ENCODE measurements around the gene UROS. TPM values are rescaled to one million over a fixed set of nuclear protein-coding genes. Genes with fewer than 3 reads are reported as not detected.

The UROS gene
- total RNA-seq, 1 donor from 2014 or later, result 67.2 TPM

DNA sequence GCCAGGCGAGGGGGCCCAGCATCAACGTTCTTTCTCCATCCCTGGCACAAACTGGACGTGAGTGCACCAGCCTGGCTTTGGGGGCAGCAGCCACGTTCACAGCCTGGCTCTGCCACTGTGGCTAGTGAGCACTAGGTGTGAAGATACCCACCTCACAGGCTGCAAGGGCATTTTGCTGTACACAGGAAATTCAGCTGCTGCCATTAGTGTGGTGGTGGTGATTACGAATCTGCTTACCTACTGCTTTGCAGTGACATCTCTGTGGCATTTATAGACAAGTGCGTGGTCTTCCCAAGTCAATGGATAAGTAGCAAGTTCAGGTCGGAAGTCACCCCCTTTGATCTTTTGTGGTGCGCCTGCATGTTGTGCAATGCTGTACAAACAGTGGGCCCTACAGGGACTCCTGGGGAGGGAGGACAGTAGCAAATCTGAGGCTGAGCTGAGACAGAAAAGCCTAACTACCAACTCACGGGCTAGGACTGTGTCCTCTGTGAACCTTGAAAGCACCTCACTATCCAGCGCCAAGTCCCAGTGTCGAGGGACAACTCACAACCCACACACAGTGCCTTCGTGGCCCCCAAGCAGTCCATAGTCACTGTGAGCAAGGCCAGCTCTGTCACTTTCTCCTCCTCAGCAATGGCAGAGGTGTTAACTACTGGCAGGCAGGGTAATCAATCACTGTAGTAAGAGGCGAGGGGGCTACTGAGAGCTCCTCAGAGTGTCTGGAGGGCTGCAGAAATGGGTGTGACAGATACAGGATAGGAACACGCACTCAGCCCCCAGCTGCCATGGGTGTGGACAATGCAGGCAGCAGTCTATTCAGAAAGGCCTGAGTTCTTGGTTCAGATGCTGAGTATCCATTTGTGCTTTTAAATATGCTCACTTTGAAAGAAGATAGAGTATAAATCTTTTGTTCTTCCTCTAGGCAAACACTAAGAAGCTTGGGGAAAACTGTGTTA, 30.4 kb downstream of the UROS start:
- no peak for DNase-seq (ENCODE audit: low read depth, low spot score)

DNA sequence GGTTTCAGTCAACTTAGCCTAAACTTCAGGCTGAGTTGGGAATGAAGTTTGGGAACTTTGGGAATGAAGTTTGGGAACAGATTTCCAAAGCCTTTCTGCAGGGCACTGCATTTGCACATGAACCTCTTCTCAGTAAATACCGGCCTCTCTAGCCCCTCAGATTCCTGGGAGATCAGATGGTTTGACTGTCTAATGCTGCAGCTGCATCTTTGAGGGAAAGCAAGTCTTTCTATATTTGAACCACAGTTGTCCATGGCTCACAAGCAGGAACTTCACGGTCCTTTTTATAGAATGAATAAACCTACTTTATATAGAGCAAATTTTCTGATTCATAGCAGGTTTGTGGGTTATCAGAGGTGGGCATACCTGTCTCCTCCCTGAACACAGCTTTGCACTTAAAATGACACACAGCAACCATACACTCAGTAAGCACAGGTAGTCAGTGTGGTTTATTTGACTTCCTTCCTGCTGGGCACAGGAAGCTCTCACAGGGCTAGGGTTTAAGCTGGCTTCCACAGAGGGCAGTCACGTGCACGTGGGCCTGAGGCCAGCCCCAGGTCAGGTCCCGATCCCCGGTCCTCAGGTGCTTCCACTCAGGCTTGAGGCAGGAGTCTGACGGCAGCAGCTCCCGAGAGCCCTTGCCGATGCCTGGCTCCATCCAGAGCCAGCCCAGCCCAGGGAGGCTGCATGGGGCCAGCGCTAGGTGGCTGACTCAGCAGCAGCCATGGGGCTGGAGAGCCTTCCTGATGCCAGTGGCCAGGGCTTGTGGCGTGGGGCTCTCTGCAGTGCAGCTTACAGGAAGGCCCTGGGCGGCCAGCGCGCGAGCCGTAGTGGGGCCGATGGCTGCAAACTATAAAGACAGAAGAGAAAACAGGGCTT, 34.7 kb downstream of the UROS start:
- DNase-seq (ENCODE audit: low read depth, low spot score), result no peak

DNA sequence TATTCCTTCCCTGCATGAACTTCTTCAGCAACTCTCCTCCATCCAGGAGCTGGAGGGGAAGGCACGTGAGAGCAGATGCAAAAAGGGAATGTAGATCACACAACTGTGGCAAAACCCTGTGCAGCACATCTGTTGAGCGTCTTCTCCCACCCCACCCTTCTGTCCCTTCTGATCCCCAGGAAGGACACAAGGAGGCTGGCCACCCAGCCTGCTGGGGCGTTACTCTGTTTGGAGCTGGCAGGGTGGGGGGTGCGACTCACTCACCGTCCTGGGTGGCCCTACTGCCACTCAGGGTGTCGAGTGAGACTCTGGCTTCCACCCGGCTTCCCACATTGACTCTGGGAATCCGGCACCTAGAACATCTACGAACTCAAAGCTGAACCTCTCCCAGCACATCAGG, 37.3 kb downstream of the UROS start:
- DNase-seq (ENCODE audit: low read depth, low spot score), result no peak

DNA sequence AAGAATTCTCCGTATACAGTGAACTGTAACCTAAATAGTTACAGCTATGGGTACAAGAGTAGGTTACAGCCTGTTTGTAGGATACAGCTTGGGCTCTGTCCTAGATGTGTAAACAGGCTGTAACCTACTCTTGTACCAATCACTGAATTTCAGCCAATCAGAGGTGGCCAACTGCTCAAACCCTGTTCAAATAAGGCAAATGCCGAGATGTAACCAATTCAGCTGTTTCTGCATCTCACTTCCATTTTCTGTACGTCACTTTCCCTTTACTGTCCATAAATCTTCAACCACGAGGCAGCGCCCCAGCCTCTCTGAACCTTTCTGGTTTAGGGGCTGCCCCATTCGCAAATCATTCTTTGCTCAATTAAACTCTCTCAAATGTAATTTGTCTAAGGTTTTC, 39.1 kb downstream of the UROS start:
- no peak for DNase-seq (ENCODE audit: low read depth, low spot score)

DNA sequence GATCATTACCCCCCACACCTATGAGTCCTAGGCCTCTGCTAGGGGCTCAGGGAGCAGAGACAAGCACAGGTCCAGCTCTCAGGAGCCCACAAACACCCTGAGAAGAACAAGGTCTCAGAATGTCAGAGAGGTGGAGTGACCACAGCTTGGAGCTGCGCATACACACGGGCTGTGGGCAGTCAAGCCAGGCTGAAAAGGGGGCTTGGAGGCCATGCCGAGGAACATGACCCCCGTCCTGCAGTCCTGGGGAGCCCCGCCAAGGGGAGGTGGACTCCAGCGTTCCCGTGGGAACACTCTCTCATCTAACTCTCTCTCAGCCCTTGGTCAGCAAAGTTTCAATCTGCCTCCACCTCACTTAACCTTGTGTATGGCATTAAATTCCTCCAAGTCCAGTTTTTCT, 39.6 kb downstream of the UROS start:
- DNase-seq (ENCODE audit: low read depth, low spot score), result no peak

DNA sequence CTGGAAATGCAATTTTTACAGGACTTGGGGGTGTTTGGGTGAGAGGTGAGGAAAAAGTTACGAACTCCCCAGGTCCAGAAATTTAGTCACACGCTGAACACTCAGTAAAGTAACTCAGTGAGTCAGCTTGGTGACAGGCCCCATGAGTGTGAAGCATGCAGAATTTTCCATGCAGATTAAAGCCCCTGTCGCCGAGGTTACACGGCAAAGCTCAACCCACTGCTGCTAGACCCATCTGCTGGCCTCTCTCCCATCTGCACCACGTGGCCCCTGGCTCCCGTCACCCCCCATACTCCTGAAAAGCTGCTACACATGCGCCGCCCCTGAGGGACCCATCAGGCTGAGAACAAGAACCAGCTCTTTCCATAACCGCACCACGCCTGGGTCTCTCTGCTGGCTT, 40.4 kb downstream of the UROS start:
- DNase-seq (ENCODE audit: low read depth, low spot score), result no peak

DNA sequence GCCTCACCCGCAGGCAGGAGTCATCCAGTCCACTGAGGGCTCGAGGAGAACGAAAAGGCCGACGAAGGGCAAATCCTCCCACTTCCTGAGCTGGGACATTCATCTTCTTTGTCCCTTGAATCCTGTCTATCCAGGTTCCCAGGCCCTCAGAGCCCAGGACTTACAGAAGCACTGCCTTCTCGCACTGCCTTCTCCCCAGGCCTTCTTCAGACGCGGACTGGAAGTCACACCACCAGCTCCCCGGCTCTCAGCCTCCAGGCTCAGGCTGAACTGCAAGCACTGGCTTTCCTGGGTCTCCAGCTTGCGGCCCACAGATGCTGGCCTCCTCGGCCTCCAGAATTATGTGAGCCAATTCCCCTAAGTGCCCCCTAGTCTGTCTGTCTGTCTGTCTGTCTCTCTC, 41.0 kb downstream of the UROS start:
- DNase-seq (ENCODE audit: low read depth, low spot score), result no peak

DNA sequence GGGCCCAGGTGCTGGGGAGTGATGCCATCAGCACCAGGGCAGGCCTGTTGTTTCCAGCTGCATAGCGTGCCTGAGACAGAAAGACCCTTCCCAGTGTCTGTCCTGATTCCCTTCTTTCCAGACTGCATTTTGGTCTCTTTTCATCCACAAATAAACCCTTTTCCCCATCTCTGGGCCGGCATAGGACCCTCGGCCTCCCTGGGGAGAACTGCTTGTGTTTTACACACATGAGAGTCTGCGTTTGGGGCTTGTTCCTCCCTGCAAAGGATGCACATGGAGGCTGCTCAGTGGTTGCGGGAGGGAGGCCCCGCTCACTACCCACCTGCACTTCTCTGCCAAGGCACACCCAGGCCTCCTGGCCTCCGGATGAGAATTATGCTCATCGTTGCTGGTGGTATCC, 41.7 kb downstream of the UROS start:
- DNase-seq (ENCODE audit: low read depth, low spot score), result no peak

DNA sequence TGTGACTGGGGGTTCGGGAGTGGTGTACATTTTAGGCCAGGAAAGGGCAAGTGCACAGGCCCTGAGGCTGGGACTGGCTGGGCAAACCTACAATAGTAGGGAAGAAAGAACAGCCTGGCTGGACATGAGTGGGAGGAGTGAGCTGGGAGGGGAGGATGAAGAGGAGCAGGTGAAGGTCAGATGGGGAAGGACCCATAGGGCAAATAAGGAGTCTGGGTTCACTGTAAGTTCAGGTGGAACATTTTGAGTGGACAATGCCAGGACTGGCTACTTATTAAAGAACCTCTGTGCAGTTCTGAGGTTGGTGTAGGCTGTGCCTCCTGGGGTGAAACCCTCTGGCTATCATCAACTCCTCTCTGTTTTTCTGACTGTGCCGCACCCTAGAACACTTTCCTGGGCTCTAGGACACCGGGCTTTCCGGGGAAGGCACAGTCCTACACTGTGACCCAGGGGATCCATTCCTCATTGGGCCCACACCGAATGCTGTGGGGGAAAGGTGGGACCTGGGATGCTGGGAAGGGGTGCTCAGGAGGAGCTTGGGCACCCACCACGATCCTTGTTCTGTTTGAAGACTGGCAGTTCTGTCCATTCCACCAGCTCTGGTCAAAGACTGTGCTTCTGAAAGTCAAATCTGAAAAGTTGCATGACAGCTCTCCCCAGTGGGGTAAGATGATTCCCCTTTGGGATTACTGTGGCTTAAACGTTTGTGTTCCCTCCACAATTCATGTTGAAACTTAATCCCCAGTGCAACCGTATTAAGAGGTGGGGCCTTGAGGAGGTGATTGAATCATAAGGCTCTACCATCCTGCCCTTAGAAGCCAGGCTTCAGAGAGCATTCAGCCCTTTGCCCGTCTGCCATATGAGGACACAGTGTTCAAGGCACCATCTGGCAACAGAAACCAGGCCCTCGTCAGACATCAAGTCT, 43.4 kb downstream of the UROS start:
- no peak for DNase-seq (ENCODE audit: low read depth, low spot score)

DNA sequence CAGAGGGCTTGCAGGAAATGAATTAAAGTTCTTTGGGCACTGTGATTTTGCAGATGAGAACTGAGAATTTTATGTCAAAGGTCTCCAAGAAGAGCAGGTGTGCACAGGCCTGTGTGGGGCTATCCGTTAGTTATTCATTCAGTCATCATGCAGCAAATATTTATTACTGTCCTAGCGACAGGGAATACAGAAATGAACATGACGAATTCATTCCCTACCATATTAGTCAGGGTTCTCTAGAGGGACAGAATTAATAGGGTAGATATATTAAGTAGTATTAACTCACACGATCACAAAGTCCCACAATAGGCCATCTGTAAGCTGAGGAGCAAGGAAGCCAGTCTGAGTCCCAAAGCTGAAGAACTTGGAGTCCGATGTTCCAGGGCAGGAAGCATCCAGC, 44.5 kb downstream of the UROS start:
- no peak for DNase-seq (ENCODE audit: low read depth, low spot score)

DNA sequence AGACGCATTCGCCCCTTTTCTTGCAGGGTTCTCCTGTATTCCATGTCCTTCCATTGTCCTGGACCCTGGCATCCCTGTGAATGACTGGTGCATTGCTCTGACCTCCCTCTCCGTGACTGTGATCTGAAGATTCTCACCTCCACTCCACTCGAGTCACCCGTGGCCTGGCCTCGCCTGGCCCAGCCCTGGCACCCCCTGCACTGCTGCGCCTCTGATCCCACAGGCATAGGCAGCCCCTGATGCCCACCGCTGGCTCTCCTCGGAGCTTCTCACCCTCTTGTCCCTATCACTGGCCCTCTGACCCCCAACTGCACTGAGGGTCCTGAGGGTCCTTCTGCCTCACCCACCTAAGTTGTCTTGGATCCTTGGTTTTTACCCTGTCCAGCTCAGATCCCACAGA, 45.3 kb downstream of the UROS start:
- DNase-seq (ENCODE audit: low read depth, low spot score), result no peak

DNA sequence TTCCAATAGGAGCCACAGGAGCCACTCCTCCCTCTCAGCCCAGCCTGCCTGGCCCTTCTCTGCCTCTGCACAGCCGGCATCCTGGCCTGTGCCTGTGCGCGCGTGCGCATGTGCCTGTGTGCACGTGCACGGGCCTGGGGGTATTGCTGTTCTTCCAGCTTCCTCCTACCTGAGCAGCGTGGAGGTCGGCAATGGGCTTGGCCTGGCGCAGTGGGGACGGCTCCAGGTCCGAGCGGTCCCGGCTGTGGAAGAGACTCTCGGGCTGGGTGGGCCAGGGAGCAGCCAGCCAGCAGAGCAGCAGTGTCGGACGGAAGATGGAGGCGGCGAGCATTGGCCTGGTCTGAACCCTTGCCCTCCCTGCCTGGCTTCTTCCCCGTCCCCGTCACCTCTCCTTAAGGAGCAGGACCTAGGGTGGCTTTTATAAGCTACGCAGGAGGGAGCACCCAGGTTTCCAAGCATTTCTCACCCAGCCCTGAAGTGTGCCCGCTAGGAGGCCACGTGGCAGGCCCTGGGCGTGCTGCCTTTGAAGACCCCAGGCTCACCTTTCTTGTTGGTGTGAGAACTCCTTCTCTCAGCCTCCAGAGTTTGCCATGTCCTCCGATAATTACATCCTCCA, 47.5 kb downstream of the UROS start, which contains the start of gene MMP21:
MMP21 (minus strand) TSS at position 331 of the 616 bp plus-strand sequence; CDS start at position 331, 0 bp downstream.
- no peak for DNase-seq (ENCODE audit: low read depth, low spot score)

DNA sequence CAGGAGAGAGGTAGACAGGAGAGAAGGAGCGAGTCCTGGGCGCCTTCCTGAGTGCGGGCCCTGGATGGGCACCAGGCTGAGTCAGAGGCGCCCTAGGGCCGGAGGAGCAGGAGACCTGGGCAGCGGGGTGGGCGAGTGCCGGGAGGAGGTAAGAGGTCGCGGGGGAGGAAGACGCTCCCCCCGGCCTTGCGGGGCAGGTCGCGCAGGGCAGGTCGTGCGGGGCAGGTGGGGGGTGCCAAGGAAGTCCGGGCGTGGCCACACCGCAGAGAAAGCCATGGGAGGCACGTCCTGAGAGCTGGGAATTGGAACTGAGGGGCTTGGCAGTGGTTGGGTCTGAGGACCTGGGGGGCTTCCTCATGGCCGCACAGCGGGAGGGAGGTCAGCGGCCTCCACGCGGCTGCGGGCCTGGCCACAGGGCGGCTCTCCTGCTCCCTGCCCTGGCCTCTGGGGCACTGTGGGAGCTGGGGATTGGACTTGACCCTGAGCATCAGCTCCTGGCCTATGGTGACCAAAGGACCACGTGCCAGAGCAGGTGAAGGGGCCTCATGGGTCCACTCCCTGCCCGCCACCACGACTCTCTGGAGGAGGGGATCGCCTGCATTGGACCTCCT, 48.4 kb downstream of the UROS start:
- no peak for DNase-seq (ENCODE audit: low read depth, low spot score)

DNA sequence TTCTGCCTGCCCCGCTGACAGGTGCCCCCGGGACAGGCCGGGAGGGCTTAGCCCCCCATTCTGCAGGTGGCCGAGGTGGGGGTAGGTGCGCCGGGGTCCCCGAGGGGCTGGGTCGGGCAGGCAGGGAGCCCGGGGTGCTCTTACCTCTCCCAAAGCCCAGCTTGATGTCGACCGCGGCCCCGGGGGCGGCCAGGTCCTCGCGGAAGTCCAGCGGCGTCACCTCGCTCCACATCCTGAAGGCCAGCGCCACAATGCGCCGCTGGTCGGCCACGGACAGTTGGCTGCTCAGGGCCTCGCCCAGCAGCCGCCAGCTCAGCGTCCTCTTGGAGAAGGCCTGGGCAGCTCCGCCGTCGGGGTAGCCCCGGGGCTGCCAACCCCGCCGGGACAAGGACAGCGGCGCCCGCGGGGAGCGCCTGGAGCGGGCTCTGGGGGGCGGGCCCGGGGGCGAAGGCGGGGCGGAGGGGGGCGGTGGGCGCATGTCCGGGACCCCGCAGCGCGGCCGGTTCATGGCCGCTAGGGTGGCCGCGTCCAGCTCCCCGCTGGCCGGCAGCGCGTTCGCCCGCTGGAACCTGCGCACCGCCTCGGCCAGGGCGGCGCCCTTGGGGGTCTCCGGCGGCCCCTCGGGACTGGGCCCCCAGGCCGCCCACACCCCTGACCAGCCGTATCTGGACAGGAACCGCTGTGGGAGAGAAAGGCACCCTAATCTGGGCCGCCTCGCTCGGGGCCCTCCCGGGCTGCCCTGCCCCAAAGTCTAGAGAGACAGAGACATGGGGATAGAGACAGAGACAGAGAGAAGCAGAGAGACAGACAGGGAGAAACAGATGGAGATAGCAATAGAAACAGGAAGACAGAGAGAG, 49.1 kb downstream of the UROS start:
- no peak for DNase-seq (ENCODE audit: low read depth, low spot score)

DNA sequence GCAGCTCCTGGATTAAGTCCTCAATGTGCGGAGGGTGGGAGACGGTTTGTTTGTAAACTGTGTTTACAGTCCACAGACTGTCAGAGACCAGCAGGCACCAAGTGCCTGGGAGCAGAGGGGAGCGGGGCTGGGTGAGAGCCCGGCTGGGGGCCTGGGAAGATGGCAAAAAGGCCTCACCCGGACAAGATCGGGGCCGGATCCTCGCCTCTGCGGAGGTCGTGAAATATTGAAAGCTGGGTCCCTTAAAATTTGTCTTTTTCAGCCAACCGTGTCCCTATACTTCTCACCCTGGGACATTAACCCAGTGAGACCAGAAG, 50.2 kb downstream of the UROS start:
- DNase-seq (ENCODE audit: low read depth, low spot score), result no peak

DNA sequence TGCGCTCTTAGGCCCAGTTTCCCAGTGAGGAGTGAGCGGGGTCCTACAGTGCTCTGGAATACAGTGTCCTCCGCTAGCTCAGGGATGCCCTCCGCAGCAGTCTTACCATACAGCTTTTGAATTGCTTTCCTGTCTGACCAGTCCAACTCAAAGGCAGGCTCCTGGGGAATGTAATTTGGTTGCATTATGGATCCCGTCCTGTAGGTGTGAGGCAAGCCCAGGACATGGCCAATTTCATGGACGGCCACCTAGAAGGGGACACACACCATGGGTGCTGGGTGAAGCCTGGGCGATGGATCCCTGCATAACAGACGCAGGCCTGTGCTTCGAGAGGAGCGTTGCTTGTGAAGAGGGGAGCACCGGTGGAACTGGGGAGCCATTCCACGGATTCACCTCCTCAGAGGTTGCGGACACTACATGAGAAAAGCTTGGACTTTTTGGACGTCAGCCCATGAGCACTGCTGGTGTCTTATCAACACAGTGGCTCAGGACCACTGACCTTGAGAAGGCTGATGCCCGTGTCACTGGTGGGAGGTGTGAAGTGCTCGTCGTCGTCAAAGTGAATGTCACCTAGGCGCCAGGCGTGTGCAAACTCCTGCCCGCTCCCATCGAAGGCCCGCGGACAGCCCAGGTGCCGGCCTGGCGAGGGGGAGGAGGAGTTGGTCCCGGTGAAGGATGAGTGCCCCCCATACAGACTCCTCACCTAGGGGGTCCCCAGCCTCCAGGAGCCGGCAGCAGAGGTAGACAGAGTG, 50.8 kb downstream of the UROS start:
- DNase-seq (ENCODE audit: low read depth, low spot score), result no peak

DNA sequence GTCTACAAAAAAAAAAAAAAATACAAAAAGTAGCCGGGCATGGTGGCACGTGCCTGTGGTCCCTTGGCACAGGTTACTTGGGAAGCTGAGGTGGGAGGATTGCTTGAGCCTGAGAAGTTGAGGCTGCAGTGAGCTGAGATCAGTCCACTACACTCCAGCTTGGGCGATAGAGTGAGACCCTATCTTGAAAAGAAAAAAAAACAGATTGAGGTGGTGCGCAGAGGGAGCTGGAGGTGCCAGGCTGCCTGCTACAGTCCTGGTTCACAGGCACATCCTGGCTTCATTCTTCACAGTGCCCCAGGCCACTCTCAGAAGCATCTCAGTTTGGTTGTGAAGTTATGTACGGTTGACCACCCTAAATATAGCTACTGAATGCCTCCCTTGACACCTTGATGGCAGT, 52.2 kb downstream of the UROS start:
- DNase-seq (ENCODE audit: low read depth, low spot score), result no peak

DNA sequence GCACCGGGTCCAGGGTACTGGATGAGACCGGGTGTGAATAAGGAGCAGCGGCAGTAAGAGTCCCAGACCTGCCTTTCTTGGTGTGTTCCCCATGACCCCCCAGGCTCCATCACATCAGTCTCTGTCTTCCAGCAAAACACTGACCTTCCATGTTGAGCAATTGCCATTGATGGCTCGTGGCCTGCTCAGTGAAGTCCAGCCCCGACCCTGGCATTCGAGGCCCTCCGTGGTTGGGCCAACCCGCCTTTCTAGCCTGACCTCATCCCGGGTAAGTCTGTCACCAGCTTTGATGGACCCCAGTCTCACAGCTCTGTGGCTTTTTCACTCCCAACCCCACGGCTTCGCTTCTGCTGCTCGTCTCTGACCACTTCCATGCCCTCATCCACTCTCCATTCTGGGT, 53.9 kb downstream of the UROS start:
- no peak for DNase-seq (ENCODE audit: low read depth, low spot score)

Measured in pulmonary artery endothelial cell (primary cell).